C4-2B (cell line): ENCODE results near the gene SENP7.

Experiments
- CTCF ChIP-seq: fragments of 450-650 bp; conservative IDR thresholded peaks from 2 replicates; pipeline ENCODE4 v1.5.1; 2017; ENCODE audit warnings: mild to moderate bottlenecking
- ZFX ChIP-seq: fragments of 450-650 bp; IDR thresholded peaks from 2 replicates; pipeline ENCODE4 v1.6.1; 2017

- TF ChIP-seq CTCF (no peak), ZFX (no peak)
Measured at GRCh38 chr3:101284757-101285156, 228.3 kb downstream of the SENP7 start.
